NB4 (cell line): ENCODE data around the gene KIF1B.

Experiments
- DNase-seq: peaks from one replicate; pipeline ENCODE4 v3.0.0; 2010; ENCODE audit warnings: low read depth
- H3K4me3 ChIP-seq: one replicate; pipeline ENCODE4 v1.5.1; 2011; ENCODE audit warnings: mild to moderate bottlenecking, low read depth, low read length, moderate library complexity
- CTCF ChIP-seq: IDR thresholded peaks from one replicate; pipeline ENCODE4 v1.5.1; 2012; ENCODE audit warnings: low read depth, low read length
- MAX ChIP-seq: IDR thresholded peaks from 2 replicates; pipeline ENCODE4 v1.6.1; 2011; ENCODE audit warnings: low read depth, low read length
- MYC ChIP-seq: IDR thresholded peaks from 2 replicates; pipeline ENCODE4 v1.6.1; 2011; ENCODE audit warnings: low read depth, low read length
- POLR2A ChIP-seq: IDR thresholded peaks from 2 replicates; pipeline ENCODE4 v1.6.1; 2011; ENCODE audit warnings: mild to moderate bottlenecking; ENCODE audit not compliant: insufficient read length; ENCODE audit errors: extremely low read depth

Gene KIF1B

GRCh38 chr1:10309243-10310011 is 99.1 kb downstream of the KIF1B start:
- no peak for TF ChIP-seq CTCF
- TF ChIP-seq MYC = no peak
- no peak for DNase-seq
- no peak overlapping the region for H3K4me3 ChIP-seq

GRCh38 chr1:10316752-10317151 is 106.4 kb downstream of the KIF1B start:
- DNase-seq = no peak
- no peak for TF ChIP-seq CTCF
- TF ChIP-seq POLR2A = no peak
- no peak for TF ChIP-seq MYC
- no peak for TF ChIP-seq MAX
- H3K4me3 ChIP-seq = no peak overlapping the region

GRCh38 chr1:10319750-10320149 is 109.4 kb downstream of the KIF1B start:
- no peak for TF ChIP-seq MAX
- TF ChIP-seq MYC = no peak
- TF ChIP-seq POLR2A = no peak
- no peak for TF ChIP-seq CTCF
- no peak for DNase-seq
- H3K4me3 ChIP-seq = no peak overlapping the region

GRCh38 chr1:10320336-10320735 is 110.0 kb downstream of the KIF1B start:
- H3K4me3 ChIP-seq = no peak overlapping the region
- no peak for DNase-seq
- TF ChIP-seq POLR2A = no peak
- no peak for TF ChIP-seq MAX
- no peak for TF ChIP-seq MYC
- TF ChIP-seq CTCF = no peak

GRCh38 chr1:10322821-10323220 is 112.5 kb downstream of the KIF1B start:
- no peak for DNase-seq
- no peak overlapping the region for H3K4me3 ChIP-seq
- TF ChIP-seq MAX = no peak

- no peak for DNase-seq
- no peak overlapping the region for H3K4me3 ChIP-seq
- no peak for TF ChIP-seq CTCF
- TF ChIP-seq POLR2A = no peak
- TF ChIP-seq MYC = no peak
- TF ChIP-seq MAX = no peak
These were observed 114.3 kb downstream of the KIF1B start for GRCh38 chr1:10324627-10325026.
